Neural cell (in vitro differentiated cells): ENCODE data around the gene ETV7. TPM values are rescaled to one million over a fixed set of nuclear protein-coding genes. Genes with fewer than 3 reads are reported as not detected.

Experiments
- H2AFZ ChIP-seq: fragments of 200-600, 300-800 bp; sonication (generic), shearing (Covaris generic); 2 replicates; pipeline ENCODE4 v1.6.0; 2014; ENCODE audit warnings: low read depth, mild to moderate bottlenecking, antibody characterized with exemption, low read length, moderate library complexity
- H3F3A ChIP-seq: fragments of 200-600 bp; shearing (Covaris generic); 2 replicates; pipeline ENCODE4 v1.6.1; 2016; ENCODE audit warnings: mild to moderate bottlenecking, moderate library complexity, mixed read lengths, antibody characterized with exemption, low read length; ENCODE audit not compliant: insufficient read depth, poor library complexity, severe bottlenecking
- H3K27ac ChIP-seq: fragments of 200-600, 300-800 bp; sonication (generic), shearing (Covaris generic); 2 replicates; pipeline ENCODE4 v1.5.1; 2014; ENCODE audit warnings: mild to moderate bottlenecking, low read length, moderate library complexity
- H3K27me3 ChIP-seq: fragments of 300-800, 200-600 bp; sonication (generic), shearing (Covaris generic); 2 replicates; pipeline ENCODE4 v1.6.0; 2014; ENCODE audit warnings: mild to moderate bottlenecking, low read depth, low read length, moderate library complexity; ENCODE audit not compliant: insufficient read depth
- H3K36me3 ChIP-seq: fragments of 300-800, 200-600 bp; sonication (generic), shearing (Covaris generic); 2 replicates; pipeline ENCODE4 v1.5.1; 2014; ENCODE audit warnings: mild to moderate bottlenecking, antibody characterized with exemption, low read length, moderate library complexity; ENCODE audit not compliant: insufficient read depth
- H3K4me2 ChIP-seq: fragments of 300-800, 200-600 bp; sonication (generic), shearing (Covaris generic); 2 replicates; pipeline ENCODE4 v1.6.0; 2014; ENCODE audit warnings: mild to moderate bottlenecking, low read length
- H3K4me3 ChIP-seq: fragments of 300-800, 200-600 bp; sonication (generic), shearing (Covaris generic); 2 replicates; pipeline ENCODE4 v1.5.1; 2014; ENCODE audit warnings: mild to moderate bottlenecking, low read length, moderate library complexity
- H3K79me2 ChIP-seq: fragments of 200-600 bp; shearing (Covaris generic); replicated peaks from 2 replicates; pipeline ENCODE4 v1.6.0; 2014; ENCODE audit warnings: mild to moderate bottlenecking, low read length, moderate library complexity; ENCODE audit not compliant: insufficient read depth
- H3K9ac ChIP-seq: fragments of 300-800, 200-600 bp; sonication (generic), shearing (Covaris generic); 2 replicates; pipeline ENCODE4 v1.6.1; 2016; ENCODE audit warnings: mild to moderate bottlenecking, low read length, mixed read lengths
- H3K9me2 ChIP-seq: fragments of 200-600 bp; shearing (Covaris generic); 2 replicates; pipeline ENCODE4 v1.6.1; 2016; ENCODE audit warnings: mild to moderate bottlenecking, low read length, mixed read lengths; ENCODE audit not compliant: insufficient read depth
- H3K9me3 ChIP-seq: fragments of 200-600, 300-800 bp; sonication (generic), shearing (Covaris generic); 2 replicates; pipeline ENCODE4 v1.6.1; 2016; ENCODE audit warnings: mild to moderate bottlenecking, mixed run types, low read length, moderate library complexity, mixed read lengths
- H4K20me1 ChIP-seq: fragments of 200-600 bp; shearing (Covaris generic); 2 replicates; pipeline ENCODE4 v1.6.1; 2016; ENCODE audit warnings: mild to moderate bottlenecking, mixed run types; ENCODE audit not compliant: insufficient read depth
- CTCF ChIP-seq: fragments of 450-650 bp; IDR thresholded peaks from 2 replicates; pipeline ENCODE4 v1.5.1; 2014; ENCODE audit warnings: antibody characterized with exemption, mild to moderate bottlenecking, moderate library complexity; ENCODE audit not compliant: poor library complexity, severe bottlenecking
- EP300 ChIP-seq: fragments of 450-650 bp; conservative IDR thresholded peaks from 2 replicates; pipeline ENCODE4 v1.6.1; 2014; ENCODE audit warnings: antibody characterized with exemption, mild to moderate bottlenecking, moderate library complexity; ENCODE audit not compliant: poor library complexity, severe bottlenecking
- EZH2 ChIP-seq: fragments of 200-600, 300-800 bp; shearing (Covaris generic), sonication (generic); IDR thresholded peaks from 2 replicates; pipeline ENCODE4 v1.6.1; 2014; ENCODE audit warnings: antibody characterized with exemption, low read length, borderline replicate concordance, mild to moderate bottlenecking; ENCODE audit not compliant: insufficient read depth, poor library complexity, severe bottlenecking
- MXI1 ChIP-seq: fragments of 450-650 bp; conservative IDR thresholded peaks from 2 replicates; pipeline ENCODE4 v1.6.1; 2014; ENCODE audit warnings: antibody characterized with exemption, mild to moderate bottlenecking; ENCODE audit not compliant: poor library complexity, severe bottlenecking
- POLR2AphosphoS5 ChIP-seq: IDR thresholded peaks from 2 replicates; pipeline ENCODE4 v1.6.1; 2012
- RAD21 ChIP-seq: fragments of 450-650 bp; conservative IDR thresholded peaks from 2 replicates; pipeline ENCODE4 v1.6.1; 2014; ENCODE audit warnings: antibody characterized with exemption, mild to moderate bottlenecking, moderate library complexity
- REST ChIP-seq: IDR thresholded peaks from 2 replicates; pipeline ENCODE4 v1.6.1; 2012; ENCODE audit warnings: borderline replicate concordance
- SMC3 ChIP-seq: fragments of 450-650 bp; conservative IDR thresholded peaks from 2 replicates; pipeline ENCODE4 v1.6.1; 2014; ENCODE audit warnings: antibody characterized with exemption, mild to moderate bottlenecking, moderate library complexity; ENCODE audit not compliant: poor library complexity
- TAF1 ChIP-seq: IDR thresholded peaks from 2 replicates; pipeline ENCODE4 v1.6.1; 2012; ENCODE audit warnings: low read depth
- polyA plus RNA-seq: library from polyadenylated mRNA; depleted of rRNA; stranded (reverse); fragments of >200 nt; gene quantifications from 2 replicates; pipeline ENCODE4 v1.2.3, GENCODE V29; 2014

Gene ETV7
- polyA plus RNA-seq, 1 donor from 2014 or later, result not detected

- no peak overlapping the region for H3K27ac ChIP-seq
These were observed 51.2 kb downstream of the ETV7 start for GRCh38 chr6:36336208-36336710.

More at GRCh38 chr6:36336208-36336710, 51.2 kb downstream of the ETV7 start:
- Histone ChIP-seq H3K9me3 (no peaks in the 10 kb centered on the region), H3K9ac (no peak overlapping the region), H3K9me2 (no peaks in the 10 kb centered on the region), H3K36me3 (no peaks in the 10 kb centered on the region), H3F3A (no peaks in the 10 kb centered on the region), H2AFZ (no peak overlapping the region), H3K4me3 (no peak overlapping the region), H3K4me2 (no peak overlapping the region), H3K79me2 (no peaks in the 10 kb centered on the region), H4K20me1 (no peaks in the 10 kb centered on the region), H3K27me3 (no peaks in the 10 kb centered on the region)
- no peak for TF ChIP-seq RAD21
- TF ChIP-seq REST, result no peak
- no peak for TF ChIP-seq MXI1
- no peak for TF ChIP-seq TAF1
- TF ChIP-seq EP300, result no peak
- no peak for TF ChIP-seq EZH2
- TF ChIP-seq SMC3, result no peak
- no peak for TF ChIP-seq POLR2AphosphoS5
- no peak for TF ChIP-seq CTCF
